GM12873 (cell line): ENCODE results near the gene ASIC3.

Source experiments
- TF ChIP-seq, protein P1 (sequence below): IDR thresholded peaks from 2 replicates; pipeline ENCODE4 v1.5.1; 2012; ENCODE audit warnings: low read depth, mild to moderate bottlenecking, moderate library complexity, low read length, control low read depth; ENCODE audit not compliant: insufficient read depth; ENCODE audit errors: missing control alignments

The ASIC3 gene

GRCh38 chr7:151057989-151058780, 9.9 kb downstream of the ASIC3 start:
- TF ChIP-seq, protein P1, sequence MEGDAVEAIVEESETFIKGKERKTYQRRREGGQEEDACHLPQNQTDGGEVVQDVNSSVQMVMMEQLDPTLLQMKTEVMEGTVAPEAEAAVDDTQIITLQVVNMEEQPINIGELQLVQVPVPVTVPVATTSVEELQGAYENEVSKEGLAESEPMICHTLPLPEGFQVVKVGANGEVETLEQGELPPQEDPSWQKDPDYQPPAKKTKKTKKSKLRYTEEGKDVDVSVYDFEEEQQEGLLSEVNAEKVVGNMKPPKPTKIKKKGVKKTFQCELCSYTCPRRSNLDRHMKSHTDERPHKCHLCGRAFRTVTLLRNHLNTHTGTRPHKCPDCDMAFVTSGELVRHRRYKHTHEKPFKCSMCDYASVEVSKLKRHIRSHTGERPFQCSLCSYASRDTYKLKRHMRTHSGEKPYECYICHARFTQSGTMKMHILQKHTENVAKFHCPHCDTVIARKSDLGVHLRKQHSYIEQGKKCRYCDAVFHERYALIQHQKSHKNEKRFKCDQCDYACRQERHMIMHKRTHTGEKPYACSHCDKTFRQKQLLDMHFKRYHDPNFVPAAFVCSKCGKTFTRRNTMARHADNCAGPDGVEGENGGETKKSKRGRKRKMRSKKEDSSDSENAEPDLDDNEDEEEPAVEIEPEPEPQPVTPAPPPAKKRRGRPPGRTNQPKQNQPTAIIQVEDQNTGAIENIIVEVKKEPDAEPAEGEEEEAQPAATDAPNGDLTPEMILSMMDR = no peak

GRCh38 chr7:151058781-151059366, 10.5 kb downstream of the ASIC3 start:
- TF ChIP-seq, protein P1 = no peak

- TF ChIP-seq, protein P1 = peak; percentile 64
These were observed 11.2 kb downstream of the ASIC3 start, which contains the start of gene SLC4A2 for GRCh38 chr7:151059367-151060112. Gene SLC4A2 (plus strand): TSS chr7:151059589. CDS start chr7:151061988, 2,399 bp downstream.

DNA sequence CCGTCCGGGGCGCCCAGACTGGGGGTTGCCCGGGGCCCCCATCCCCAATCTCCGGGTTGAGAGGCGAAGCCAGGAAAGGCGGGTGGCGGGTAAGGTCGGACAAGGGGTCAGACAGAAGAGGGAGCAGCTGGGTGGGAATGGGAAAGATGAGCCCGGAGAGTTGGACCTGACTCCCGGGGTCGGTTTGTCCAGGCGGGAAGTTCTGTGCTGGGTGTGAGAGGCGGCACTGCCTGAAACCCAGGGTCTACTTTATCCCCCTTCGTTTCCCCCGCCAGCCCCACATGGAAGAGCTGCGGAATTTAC, 11.7 kb downstream of the ASIC3 start:
- TF ChIP-seq, protein P1 = no peak

DNA sequence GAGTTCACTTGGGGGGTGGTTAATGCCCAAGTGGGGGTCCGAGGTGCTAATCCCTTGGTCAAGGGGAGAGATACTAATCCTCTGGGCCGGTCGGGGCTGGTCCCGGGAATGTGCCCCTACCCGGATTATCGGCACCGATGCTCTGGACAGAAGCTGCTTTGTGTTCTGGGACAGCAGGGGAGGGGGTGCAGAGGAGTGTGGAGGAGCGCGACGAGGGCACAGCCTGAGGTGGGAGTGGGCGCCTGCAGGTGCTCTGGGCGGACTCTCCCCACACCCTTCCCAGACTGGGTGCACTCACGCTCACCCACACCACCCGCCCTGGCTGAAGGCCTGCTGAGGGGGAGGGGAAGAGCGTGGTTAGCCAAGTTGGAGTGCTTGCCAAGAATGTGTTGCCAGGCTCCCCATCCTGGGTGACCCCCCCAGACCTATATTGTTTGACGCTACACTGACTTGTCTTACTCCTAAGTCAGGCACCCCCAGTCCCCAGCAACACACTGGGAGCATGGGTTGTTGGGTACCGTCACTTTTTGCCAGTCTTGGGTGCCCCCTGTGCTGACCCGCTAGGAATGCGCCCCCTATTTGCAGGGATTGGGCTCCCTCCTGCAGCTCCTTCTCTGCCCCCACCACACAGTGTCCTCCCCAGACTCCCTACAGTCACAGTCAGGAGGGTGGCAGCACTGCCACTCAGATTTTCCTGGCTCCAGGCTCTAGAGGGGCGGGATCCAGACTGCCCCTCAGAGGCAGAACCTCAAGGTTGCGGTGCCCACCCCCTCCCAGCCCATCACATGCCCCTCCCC, 12.3 kb downstream of the ASIC3 start:
- TF ChIP-seq, protein P1 = peak; percentile 25

DNA sequence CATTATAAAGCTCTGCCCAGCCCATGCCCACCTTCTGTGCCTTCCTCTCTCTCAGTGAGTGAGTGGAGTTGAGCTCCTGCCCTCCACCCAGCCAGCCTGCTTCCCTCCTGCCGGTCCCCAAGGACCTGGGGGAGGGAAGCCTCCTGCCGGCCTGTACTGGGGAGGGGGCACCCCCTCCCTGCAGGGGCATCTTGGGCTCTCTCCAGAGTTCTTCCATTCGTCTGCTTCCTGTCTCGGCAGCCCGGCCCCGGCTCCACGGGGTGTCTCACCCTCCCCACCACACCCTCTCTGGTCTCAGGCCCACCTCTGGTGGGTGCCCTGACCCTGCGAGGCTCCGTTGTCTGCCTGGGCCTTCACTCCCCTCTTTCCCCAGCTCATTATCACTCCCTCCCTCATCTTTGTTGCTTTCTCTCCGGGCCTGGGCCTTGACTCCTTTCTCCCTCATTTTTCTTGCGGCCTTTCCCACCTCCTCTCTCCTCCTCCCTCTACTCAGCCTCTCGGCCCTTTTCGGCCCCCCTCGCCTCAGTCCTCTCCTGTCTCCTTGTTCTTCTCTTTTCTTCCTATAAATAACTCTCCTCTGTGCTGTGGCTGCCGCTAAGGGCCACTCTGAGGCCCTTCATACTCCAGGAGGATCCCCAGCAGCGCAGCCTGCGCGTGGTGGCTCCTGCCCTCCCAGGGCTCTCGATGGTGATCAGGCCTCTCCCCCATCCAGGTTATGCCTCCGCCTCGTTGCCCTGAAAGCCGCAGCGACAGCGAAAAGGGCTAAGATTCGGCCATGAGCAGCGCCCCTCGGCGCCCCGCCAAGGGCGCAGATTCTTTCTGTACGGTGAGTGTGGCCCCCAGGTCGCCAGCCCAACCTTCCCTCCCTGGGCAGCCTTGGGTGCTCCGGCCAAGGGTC, 13.1 kb downstream of the ASIC3 start:
- TF ChIP-seq, protein P1 = no peak
